ENCODE measurements around the gene AHDC1. TPM values are rescaled to one million over a fixed set of nuclear protein-coding genes. Genes with fewer than 3 reads are reported as not detected.

The AHDC1 gene
- total RNA-seq, 2 experiments from 2014 or later = 15.8 to 18.5 TPM

DNA sequence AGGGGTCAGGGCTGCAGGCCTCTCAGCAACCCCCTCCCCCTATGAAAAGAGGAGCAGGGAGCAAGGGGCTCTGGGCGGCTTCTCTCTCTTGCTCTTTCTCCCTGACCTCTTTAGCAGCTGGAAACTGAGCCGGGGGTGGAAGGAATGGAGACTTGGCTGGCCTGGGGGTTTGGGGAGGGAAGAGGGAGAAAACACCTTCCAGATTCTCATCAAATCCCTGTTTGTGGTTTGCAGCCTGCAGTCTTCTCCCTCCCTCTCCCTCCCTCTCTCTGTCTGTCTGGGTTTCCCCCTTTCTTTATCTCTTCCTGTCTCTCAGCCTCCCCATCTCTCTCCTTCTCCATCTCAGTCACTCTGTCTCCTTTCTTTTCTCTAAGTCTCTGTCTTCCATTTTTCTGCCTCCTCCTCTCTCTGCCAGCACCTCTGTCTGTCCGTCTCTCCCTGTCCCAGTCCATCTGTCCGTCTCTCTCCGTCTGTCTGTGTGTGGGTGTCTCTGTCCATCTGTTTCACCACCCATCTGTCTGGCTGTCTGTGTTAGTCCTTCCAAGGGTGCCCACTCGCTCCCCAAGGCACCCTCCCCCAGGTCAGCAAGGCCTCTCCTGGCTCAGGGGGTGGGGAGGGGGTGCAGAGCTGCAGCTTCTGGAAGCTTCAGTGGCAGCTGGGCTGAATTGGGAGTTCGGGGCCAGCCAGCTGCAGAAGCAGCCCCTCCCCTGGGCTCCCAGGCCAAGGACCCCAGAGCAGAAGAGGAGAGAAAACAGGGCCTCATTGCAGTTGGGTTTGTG lies 6.2 kb downstream of the AHDC1 start:
- H3K4me1 Mint-ChIP-seq = peaks cover 31% of the 10 kb centered on the region
- ATAC-seq (no peak), DNase-seq (no peak)
- H3K9me3 Mint-ChIP-seq (ENCODE audit: low read depth) = no peaks in the 10 kb centered on the region
- H3K27me3 Mint-ChIP-seq = no peaks in the 10 kb centered on the region
- H3K4me3 Mint-ChIP-seq = no peak overlapping the region
- no peak overlapping the region for H3K27ac Mint-ChIP-seq
- CTCF ChIA-PET = interaction anchor here (6.3 kb wide), 1 partner anchor 40 kb away, joined by 48 read pairs; no protein-coding TSS in a partner anchor
- H3K36me3 Mint-ChIP-seq = no peaks in the 10 kb centered on the region

DNA sequence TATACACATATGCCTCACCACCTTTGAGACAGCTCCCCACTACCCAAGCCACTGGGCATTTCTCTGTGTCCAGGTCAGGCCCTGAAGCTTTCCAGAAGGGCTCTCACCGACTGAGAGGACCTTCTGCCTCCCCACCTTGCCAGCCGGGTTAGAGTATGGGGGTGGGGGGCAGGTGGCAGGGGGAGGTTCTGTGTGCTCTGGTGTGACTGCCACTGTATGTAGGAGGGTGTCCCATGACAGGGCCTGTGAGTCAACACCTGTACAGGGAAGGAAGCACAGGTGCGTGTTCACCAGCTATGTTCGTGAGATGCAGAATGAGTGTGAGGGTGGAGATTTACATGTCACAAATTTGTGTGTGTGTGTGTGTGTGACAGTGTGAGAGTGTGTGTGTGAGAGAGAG lies 7.0 kb downstream of the AHDC1 start:
- H3K36me3 Mint-ChIP-seq = no peaks in the 10 kb centered on the region
- H3K9me3 Mint-ChIP-seq (ENCODE audit: low read depth) = no peaks in the 10 kb centered on the region
- DNase-seq (no peak), ATAC-seq (no peak)
- no peak overlapping the region for H3K4me3 Mint-ChIP-seq
- H3K27me3 Mint-ChIP-seq = no peaks in the 10 kb centered on the region
- CTCF ChIA-PET = interaction anchor here (0.6 to 6.3 kb wide), 2 partner anchors 9 to 39 kb away, joined by 3 to 48 read pairs; no protein-coding TSS in a partner anchor
- H3K27ac Mint-ChIP-seq = no peak overlapping the region
- H3K4me1 Mint-ChIP-seq = peaks cover 26% of the 10 kb centered on the region

DNA sequence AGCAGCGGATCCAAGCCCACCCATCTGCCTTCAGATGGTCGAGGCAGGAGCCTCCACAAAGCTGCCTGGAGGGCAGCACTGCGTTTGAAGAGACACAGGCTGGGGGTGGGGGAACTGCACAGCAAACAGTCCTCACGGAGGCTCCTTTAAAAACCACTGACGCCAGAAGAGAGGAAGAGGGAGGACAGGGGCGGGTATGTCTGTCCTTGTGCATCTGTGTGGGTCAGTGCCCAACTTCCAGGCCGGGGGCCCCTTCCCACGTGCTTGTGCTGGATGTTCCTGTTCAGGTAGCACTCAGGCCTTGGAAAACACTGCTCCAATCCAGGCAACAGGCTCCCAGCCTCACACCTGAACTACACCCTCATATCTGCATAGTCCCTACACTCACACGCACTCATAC lies 7.7 kb downstream of the AHDC1 start:
- Mint-ChIP-seq H3K4me1 (peaks cover 23% of the 10 kb centered on the region), H3K27me3 (no peaks in the 10 kb centered on the region), H3K4me3 (no peak overlapping the region), H3K36me3 (no peaks in the 10 kb centered on the region), H3K27ac (no peak overlapping the region), H3K9me3 (ENCODE audit: low read depth) (no peaks in the 10 kb centered on the region)
- CTCF ChIA-PET = interaction anchor here (1.9 to 2.1 kb wide), 3 partner anchors 8 to 73 kb away, joined by 8 to 12 read pairs (median 9); partner anchors contain the start of gene AHDC1
- ATAC-seq (no peak), DNase-seq (no peak)

DNA sequence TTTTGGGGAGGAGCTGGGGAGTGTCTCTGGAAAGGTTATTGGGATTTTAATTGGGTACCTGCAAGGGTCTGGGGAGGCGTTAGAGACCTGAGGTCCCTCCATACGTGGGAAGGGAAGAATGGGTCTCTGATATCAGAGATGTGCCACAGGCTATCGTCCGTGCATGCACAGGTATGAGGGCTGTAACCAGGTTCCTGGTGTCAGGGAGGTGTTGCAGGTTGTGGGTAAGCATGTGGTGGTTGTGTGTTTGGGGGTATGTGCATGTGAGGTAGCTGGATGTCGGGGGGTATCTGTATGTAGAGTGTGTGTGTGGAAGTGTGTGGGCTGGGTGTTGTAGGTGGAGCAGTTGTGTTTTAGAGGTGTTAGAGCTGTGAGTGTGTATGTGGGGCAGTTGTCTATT lies 8.3 kb downstream of the AHDC1 start:
- ATAC-seq (peak; percentile 24), DNase-seq (peak; percentile 55)
- Mint-ChIP-seq H3K4me1 (peaks cover 21% of the 10 kb centered on the region), H3K36me3 (no peaks in the 10 kb centered on the region), H3K4me3 (no peak overlapping the region), H3K27ac (no peak overlapping the region), H3K27me3 (no peaks in the 10 kb centered on the region), H3K9me3 (ENCODE audit: low read depth) (no peaks in the 10 kb centered on the region)
- CTCF ChIA-PET = interaction anchor here (0.8 to 2.1 kb wide), 6 partner anchors 9 to 263 kb away, joined by 3 to 12 read pairs (median 6); partner anchors contain the start of gene AHDC1

DNA sequence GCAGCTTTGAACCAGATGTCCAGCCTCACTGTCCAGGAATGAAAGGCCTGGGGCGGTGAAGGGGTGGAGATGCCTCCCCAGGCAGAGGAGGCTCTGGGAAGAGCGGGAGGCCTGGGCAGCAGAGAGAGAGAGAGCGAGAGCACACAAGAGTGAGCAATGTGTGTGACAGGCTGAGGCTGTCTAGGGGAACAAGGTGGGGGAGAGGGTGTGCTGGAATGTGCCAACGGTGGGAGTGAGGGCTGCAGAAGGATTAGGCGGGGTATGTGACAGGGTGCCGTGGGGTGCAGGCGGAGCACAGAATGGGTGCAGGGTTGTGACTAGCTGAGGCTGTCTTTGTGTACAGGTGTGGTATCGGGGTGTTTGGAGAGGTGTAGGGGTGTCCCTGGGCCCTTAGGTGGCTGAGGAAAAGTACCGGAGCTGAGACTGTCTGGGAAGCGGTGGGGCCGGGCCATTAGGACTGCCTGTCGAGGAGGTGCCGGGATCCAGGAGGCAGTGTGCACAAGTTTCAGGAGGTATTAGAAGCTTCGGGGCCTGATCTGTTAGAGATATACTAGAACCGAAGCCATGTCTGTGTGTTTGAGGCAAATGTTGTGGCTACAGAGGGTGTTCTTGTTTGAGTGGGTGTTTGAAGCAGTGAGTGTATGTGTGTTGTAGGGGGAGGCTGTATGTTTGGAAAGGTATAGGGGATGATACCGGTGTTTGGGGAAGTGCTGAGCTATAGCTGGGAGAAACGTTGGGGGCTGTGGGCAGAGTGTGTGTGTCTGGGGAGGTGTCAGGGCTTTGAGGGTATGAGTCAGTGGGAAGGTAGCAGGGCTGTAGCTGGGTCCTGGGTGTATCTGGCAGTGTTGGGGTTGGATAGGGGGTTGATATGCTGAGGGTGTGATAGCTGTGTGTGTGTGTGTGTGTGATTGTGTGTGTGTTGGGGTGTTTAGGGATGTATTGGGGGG lies 9.1 kb downstream of the AHDC1 start:
- Mint-ChIP-seq H3K9me3 (ENCODE audit: low read depth) (no peaks in the 10 kb centered on the region), H3K27ac (no peak overlapping the region), H3K4me3 (no peak overlapping the region), H3K36me3 (no peaks in the 10 kb centered on the region), H3K4me1 (peaks cover 18% of the 10 kb centered on the region), H3K27me3 (no peaks in the 10 kb centered on the region)
- ATAC-seq = peak; percentile 54
- CTCF ChIA-PET = interaction anchor here (0.8 to 2.1 kb wide), 7 partner anchors 9 to 262 kb away, joined by 3 to 12 read pairs (median 5); partner anchors contain the start of gene AHDC1
- peak; percentile 56 for DNase-seq

DNA sequence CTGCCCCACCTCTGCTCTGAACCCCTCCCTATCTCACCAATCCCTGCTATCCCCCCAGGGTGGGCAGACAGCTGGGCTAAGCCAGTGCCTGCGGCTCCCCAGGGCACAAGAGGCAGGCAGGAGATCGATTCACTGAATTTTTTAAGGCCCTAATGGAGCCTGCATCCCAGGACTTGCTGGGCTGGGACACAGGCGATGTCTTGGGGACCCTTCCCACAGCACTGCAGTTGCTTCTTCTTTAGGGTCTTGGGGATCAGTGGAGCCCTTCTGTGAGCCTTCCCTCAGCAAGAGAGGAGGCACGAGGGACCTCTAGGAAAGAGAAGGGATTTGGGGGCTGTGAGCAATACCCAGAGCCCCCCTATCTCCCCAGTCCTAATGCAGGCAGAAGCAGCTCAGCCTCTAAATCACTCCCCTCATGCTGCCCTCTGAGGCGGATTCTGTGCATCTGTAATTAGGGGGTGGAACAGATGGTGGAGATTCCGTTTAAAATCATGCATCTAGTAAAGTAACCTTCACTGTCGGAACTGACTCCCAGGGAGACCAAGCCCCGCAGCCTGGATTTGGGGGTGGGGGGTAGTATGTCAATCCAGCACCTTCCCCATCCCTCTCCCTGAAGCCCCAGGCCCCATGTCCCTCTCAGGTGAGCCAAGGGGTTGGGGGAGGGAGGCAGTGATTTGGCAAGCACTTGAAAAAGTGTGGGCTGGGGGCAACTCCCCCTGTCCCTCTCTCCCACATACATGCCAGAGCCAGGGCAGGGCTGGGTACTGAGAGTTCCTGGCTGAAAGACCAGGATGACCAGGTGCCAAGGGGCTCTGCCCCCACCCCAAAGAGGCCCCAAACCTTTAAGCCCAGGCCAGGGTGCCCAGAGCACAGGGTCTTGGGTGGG lies 10.0 kb downstream of the AHDC1 start:
- no peak for DNase-seq
- Mint-ChIP-seq H3K9me3 (ENCODE audit: low read depth) (no peaks in the 10 kb centered on the region), H3K36me3 (no peaks in the 10 kb centered on the region), H3K27me3 (no peaks in the 10 kb centered on the region), H3K4me1 (peaks cover 10% of the 10 kb centered on the region), H3K27ac (no peak overlapping the region), H3K4me3 (no peak overlapping the region)
- CTCF ChIA-PET = interaction anchor here (1.2 to 2.1 kb wide), 3 partner anchors 10 to 203 kb away, joined by 4 to 8 read pairs (median 4); partner anchors contain the start of gene AHDC1
- no peak for ATAC-seq

DNA sequence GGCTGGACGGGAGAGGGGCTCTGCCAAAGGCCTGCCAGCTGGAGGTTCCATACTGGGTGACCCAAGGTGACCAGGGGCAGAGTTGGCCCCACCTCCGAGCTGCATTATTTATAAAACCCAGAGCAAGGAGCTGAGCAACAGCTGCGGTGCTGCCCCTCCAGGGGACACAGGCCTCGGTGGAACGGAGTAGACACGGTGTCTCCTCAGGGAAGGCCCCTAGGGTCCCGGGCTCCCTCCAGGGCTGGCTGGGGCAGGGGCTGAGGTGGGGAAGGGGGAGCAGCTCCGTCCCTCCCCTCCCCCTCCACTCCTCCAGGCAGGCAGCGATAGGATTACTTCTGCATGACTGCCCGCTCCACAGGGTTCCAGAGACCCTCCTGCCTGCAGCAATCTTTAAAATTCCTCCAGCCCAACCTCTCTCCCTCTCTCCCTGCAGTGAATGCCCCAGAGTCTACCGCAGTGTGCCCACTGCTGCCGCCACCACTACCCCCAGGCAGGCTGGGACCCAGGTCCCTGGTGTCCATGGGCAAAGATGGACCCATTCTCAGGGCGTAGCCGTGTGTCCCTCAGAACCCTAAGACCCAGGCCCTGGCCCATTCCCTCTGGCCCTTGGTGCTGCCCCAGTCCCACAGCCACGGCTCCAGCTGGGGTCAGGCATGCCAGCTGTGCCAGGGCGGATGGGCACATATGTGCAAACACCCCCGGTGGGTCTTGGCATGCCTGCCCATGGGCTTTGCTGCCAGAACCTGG lies 10.8 kb downstream of the AHDC1 start:
- Mint-ChIP-seq H3K27ac (no peak overlapping the region), H3K4me1 (peaks cover 4% of the 10 kb centered on the region), H3K36me3 (no peaks in the 10 kb centered on the region), H3K27me3 (no peaks in the 10 kb centered on the region), H3K9me3 (ENCODE audit: low read depth) (no peaks in the 10 kb centered on the region), H3K4me3 (no peak overlapping the region)
- ATAC-seq (no peak), DNase-seq (no peak)
- CTCF ChIA-PET = interaction anchor here (1.2 to 1.6 kb wide), 3 partner anchors 10 to 202 kb away, joined by 3 to 4 read pairs (median 4); no protein-coding TSS in a partner anchor

DNA sequence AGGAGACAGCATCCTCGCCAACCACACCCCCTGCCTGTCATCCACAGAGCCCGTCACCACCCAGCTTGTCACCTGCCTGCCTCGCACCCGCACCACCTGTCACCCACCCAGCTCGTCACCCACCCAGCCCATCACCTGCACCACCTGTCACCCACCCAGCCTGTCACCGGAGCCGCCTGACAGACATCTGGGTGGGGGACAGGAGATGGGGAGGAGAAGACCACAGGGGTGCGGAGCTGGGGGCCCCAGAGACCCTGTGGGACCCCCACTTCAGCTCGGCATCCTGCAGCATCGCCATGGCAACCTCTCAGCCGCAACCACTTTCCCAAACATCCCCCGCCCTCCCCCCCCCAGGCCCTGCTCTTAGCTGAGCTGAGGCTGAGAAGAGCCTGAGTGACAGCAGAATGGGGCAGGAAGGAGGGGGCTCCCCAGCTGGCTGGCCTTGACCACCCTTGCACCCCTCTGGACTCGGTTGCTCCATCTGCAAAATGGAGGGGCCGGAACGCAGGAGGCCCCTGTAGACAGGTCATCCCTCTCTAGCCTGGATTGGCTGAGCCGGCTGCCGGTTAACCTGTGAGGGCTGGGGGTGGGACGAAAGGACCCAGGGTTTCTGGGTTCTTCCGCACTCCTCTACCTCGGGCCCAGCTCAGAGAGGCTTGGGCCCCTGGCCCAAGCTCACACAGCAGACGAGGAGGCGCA lies 11.6 kb downstream of the AHDC1 start:
- no peak for ATAC-seq
- H3K9me3 Mint-ChIP-seq (ENCODE audit: low read depth) = no peaks in the 10 kb centered on the region
- no peak for DNase-seq
- no peaks in the 10 kb centered on the region for H3K4me1 Mint-ChIP-seq
- H3K27ac Mint-ChIP-seq = no peak overlapping the region
- H3K27me3 Mint-ChIP-seq = no peaks in the 10 kb centered on the region
- H3K4me3 Mint-ChIP-seq = no peak overlapping the region
- CTCF ChIA-PET = interaction anchor here (1.2 to 1.9 kb wide), 4 partner anchors 9 to 202 kb away, joined by 3 to 7 read pairs (median 4); no protein-coding TSS in a partner anchor
- no peaks in the 10 kb centered on the region for H3K36me3 Mint-ChIP-seq

DNA sequence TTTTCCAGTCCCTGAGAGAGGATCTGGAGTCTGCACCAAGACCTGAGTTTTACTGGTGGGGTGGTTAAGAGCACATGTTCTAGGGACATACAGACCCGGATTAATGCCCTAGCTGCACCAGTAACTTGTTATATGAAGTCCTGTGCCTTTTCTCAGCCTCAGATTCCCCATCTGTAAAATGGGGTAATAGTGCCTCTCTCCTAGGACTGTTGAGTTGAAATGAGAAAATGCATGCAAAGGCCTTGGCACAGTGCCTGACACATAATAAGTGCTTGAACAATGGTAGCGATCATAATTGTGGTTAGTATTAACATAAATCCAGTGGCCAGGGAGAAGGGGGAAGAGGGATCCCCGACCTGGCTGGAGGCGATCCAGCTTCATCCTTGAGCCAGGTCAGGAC lies 12.3 kb downstream of the AHDC1 start:
- Mint-ChIP-seq H3K9me3 (ENCODE audit: low read depth) (no peaks in the 10 kb centered on the region), H3K36me3 (no peaks in the 10 kb centered on the region), H3K4me1 (no peaks in the 10 kb centered on the region), H3K27ac (no peak overlapping the region), H3K4me3 (no peak overlapping the region), H3K27me3 (no peaks in the 10 kb centered on the region)
- ATAC-seq = no peak
- DNase-seq = no peak
- CTCF ChIA-PET = interaction anchor here (0.7 to 1.9 kb wide), 4 partner anchors 9 to 35 kb away, joined by 3 to 7 read pairs (median 4); no protein-coding TSS in a partner anchor

DNA sequence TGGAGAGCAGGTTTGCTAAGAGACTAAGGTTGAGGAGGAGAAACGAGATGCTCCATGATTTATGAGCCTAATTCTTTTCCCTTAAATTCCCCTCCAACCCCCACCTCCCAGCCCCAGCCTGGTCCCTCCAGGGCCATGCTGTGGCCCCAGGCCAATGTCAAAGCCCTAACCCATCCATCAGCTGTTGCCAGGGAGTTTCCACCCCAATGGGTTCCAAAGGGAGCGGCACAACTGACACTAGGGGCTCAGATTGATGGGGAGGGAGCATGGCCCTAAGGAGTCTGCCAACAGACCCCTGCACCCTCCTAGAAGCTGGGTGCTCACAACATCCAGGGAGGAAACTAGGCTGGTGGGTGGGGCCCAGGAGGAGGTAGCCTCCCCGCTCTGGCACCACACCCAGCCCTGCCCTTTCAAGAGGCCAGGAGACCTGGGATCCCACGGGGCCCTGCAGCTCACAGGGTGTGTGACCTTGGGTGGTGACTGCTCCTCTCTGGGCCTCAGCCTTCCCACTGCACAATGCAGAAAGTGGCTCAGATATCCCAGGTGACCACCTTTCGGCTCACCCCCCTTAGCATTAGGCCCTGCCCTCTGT lies 12.9 kb downstream of the AHDC1 start:
- CTCF ChIA-PET = interaction anchor here (0.7 to 1.9 kb wide), 5 partner anchors 10 to 35 kb away, joined by 3 to 7 read pairs (median 4); no protein-coding TSS in a partner anchor
- DNase-seq (no peak), ATAC-seq (no peak)
- H3K27ac Mint-ChIP-seq = no peak overlapping the region
- H3K4me3 Mint-ChIP-seq = no peak overlapping the region
- no peaks in the 10 kb centered on the region for H3K4me1 Mint-ChIP-seq
- H3K27me3 Mint-ChIP-seq = no peaks in the 10 kb centered on the region
- H3K9me3 Mint-ChIP-seq (ENCODE audit: low read depth) = no peaks in the 10 kb centered on the region
- H3K36me3 Mint-ChIP-seq = no peaks in the 10 kb centered on the region

DNA sequence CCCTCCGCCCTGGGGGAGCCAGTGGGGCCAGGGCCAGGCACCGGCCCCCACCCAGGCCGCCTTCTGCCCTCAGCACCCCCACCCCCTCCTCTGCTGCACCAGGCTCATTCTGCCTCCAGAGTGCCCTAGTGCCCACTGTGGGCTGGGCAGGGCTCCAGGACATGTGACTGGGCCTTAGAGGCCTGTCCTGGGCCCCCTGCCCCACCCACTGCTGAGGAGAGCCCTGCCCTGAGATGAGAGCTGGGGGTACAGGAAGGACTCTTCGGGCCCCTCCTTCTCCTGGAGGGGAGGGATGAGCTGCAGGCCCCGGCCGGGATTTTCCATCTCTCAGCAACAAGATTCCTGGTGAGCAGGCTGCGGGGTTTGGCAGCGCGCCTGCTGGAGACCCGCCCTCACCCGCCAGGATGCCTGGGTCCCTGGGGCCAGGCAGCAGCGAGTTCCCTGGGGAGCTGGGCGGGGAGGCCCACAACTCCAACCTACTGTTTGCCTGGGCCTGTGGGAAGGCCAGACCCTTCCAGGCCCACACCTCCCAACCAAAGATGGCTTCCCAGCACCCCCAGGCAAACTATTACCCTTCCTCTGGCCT lies 14.0 kb downstream of the AHDC1 start:
- ATAC-seq (no peak), DNase-seq (no peak)
- Mint-ChIP-seq H3K27ac (no peak overlapping the region), H3K4me3 (no peak overlapping the region), H3K27me3 (no peaks in the 10 kb centered on the region), H3K36me3 (no peaks in the 10 kb centered on the region), H3K9me3 (ENCODE audit: low read depth) (no peaks in the 10 kb centered on the region), H3K4me1 (no peaks in the 10 kb centered on the region)
- CTCF ChIA-PET = interaction anchor here (1.0 to 1.4 kb wide), 3 partner anchors 9 to 34 kb away, joined by 3 to 5 read pairs (median 3); no protein-coding TSS in a partner anchor
